Sigmoid colon (tissue), 3 donors: ENCODE data around the gene FBXL17.

Source experiments
- POLR2A ChIP-seq, 2 donors: fragments of 450-650 bp; IDR thresholded peaks; one replicate each; pipeline ENCODE4 v1.6.1; 2016; ENCODE audit warnings: antibody characterized with exemption in 2 of 2, mild to moderate bottlenecking in 2 of 2, moderate library complexity in 2 of 2
- TF ChIP-seq, protein P1 (sequence below), 4 experiments: fragments of 450-650 bp in 3 of 4; fragments of 200-600 bp in 1 of 4; IDR thresholded peaks; one replicate each; pipeline ENCODE4 v1.5.1; 2016 to 2019; ENCODE audit warnings: antibody characterized with exemption in 4 of 4, mild to moderate bottlenecking in 3 of 4, moderate library complexity in 2 of 4

GRCh38 chr5:108380531-108381349 is 1.2 kb downstream of the FBXL17 start:
- TF ChIP-seq, protein P1, sequence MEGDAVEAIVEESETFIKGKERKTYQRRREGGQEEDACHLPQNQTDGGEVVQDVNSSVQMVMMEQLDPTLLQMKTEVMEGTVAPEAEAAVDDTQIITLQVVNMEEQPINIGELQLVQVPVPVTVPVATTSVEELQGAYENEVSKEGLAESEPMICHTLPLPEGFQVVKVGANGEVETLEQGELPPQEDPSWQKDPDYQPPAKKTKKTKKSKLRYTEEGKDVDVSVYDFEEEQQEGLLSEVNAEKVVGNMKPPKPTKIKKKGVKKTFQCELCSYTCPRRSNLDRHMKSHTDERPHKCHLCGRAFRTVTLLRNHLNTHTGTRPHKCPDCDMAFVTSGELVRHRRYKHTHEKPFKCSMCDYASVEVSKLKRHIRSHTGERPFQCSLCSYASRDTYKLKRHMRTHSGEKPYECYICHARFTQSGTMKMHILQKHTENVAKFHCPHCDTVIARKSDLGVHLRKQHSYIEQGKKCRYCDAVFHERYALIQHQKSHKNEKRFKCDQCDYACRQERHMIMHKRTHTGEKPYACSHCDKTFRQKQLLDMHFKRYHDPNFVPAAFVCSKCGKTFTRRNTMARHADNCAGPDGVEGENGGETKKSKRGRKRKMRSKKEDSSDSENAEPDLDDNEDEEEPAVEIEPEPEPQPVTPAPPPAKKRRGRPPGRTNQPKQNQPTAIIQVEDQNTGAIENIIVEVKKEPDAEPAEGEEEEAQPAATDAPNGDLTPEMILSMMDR (IDR thresholded peaks at IDR 0.05): no peak
- TF ChIP-seq POLR2A (IDR thresholded peaks at IDR 0.05): no peak
